OCI-LY7 (cell line): ENCODE measurements around the gene PEPD.

ENCODE experiments used
- EZH2phosphoT487 ChIP-seq: fragments of 200-600 bp; sonication (generic); IDR thresholded peaks from 2 replicates; pipeline ENCODE4 v1.6.1; 2018; ENCODE audit warnings: low read depth, borderline replicate concordance, mild to moderate bottlenecking, mixed run types, antibody characterized with exemption, low read length, moderate library complexity, mixed read lengths
- TF ChIP-seq, protein P1 (sequence below): fragments of 200-600 bp; sonication (generic); conservative IDR thresholded peaks from 2 replicates; pipeline ENCODE4 v1.5.1; 2014; ENCODE audit warnings: mild to moderate bottlenecking, antibody characterized with exemption, low read length, moderate library complexity, mixed read lengths

DNA sequence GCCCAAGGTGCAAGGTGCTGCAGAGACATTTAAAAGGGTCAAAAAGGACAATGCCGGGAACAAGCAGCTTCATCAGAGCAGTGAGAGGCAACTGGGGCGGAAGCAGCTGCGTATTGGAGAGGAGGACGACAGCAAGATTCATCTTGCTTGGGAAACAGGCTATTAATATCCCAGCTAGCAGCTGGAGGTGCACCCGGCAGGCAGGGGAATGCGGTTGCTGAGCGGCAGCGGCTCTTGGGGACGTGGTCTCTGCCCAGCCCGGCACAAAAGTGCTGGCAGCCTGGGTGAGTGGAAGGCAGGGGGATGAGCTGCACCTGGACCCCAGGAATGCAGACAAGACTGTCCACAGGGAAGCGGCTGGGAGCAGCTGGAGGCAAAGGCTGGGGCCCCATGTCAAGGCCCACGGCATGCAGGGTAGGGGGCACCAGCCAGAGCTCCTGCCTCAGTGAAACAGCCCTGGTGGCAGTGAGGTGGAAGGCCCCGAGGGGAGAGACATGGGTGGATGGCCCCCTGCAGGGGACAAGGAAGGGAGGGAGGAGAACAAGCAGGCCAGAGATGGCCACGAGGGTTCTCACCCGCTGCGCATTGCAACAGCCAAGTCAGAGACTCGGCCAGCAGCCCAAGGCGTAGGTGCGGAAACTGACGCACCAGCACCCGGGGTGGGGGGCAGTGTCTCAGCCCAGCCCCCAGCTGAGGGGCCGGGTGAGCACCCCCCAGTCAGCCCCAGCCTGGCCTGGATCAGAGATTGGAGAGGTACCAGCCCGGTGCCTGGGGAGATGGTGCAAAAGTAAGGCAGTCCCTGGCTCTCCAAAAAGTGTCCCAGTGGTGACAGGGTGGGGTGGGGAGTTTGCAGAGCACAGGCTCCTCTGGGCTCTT, 34.4 kb downstream of the PEPD start:
- TF ChIP-seq, protein P1, sequence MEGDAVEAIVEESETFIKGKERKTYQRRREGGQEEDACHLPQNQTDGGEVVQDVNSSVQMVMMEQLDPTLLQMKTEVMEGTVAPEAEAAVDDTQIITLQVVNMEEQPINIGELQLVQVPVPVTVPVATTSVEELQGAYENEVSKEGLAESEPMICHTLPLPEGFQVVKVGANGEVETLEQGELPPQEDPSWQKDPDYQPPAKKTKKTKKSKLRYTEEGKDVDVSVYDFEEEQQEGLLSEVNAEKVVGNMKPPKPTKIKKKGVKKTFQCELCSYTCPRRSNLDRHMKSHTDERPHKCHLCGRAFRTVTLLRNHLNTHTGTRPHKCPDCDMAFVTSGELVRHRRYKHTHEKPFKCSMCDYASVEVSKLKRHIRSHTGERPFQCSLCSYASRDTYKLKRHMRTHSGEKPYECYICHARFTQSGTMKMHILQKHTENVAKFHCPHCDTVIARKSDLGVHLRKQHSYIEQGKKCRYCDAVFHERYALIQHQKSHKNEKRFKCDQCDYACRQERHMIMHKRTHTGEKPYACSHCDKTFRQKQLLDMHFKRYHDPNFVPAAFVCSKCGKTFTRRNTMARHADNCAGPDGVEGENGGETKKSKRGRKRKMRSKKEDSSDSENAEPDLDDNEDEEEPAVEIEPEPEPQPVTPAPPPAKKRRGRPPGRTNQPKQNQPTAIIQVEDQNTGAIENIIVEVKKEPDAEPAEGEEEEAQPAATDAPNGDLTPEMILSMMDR, result no peak
- TF ChIP-seq EZH2phosphoT487, result no peak
